GM23338 (cell line): Measurements from ENCODE around the gene TANGO6.

Source experiments
- CREB1 ChIP-seq: fragments of 250-450 bp; sonication (Bioruptor Pico); IDR thresholded peaks from 2 replicates; pipeline ENCODE4 v1.5.0; 2020; ENCODE audit warnings: low read depth, mild to moderate bottlenecking, moderate library complexity
- ETS1 ChIP-seq: IDR thresholded peaks from 2 replicates; pipeline ENCODE4 v1.6.1; 2016; ENCODE audit warnings: antibody characterized with exemption
- EZH2 ChIP-seq: fragments of 200-600 bp; sonication (generic); IDR thresholded peaks from one replicate; pipeline ENCODE4 v1.8.0; 2017; ENCODE audit warnings: antibody characterized with exemption, mild to moderate bottlenecking, low read depth; ENCODE audit not compliant: unreplicated experiment
- EZH2phosphoT487 ChIP-seq: fragments of 200-600 bp; sonication (generic); IDR thresholded peaks from one replicate; pipeline ENCODE4 v1.8.1; 2018; ENCODE audit warnings: antibody characterized with exemption; ENCODE audit not compliant: unreplicated experiment
- JUNB ChIP-seq: IDR thresholded peaks from one replicate; pipeline ENCODE4 v1.6.1; 2016; ENCODE audit warnings: antibody characterized with exemption; ENCODE audit not compliant: unreplicated experiment
- NANOG ChIP-seq: IDR thresholded peaks from 2 replicates; pipeline ENCODE4 v1.6.1; 2016; ENCODE audit warnings: antibody characterized with exemption, borderline replicate concordance
- POLR2AphosphoS5 ChIP-seq: IDR thresholded peaks from 2 replicates; pipeline ENCODE4 v1.6.1; 2016; ENCODE audit warnings: antibody characterized with exemption, low read depth
- TF ChIP-seq, protein P1 (sequence below), 2 experiments: fragments of 200-600 bp in 1 of 2; sonication (generic) in 1 of 2; conservative IDR thresholded peaks; 2 replicates each; pipeline versions ENCODE4 v1.5.1 to v1.6.1; 2016 to 2017; ENCODE audit warnings: antibody characterized with exemption in 2 of 2, low read depth in 2 of 2, mild to moderate bottlenecking in 2 of 2, moderate library complexity in 1 of 2
- TF ChIP-seq, protein P2 (sequence below): IDR thresholded peaks from one replicate; pipeline ENCODE4 v1.6.1; 2018; ENCODE audit warnings: antibody characterized with exemption; ENCODE audit not compliant: unreplicated experiment

DNA sequence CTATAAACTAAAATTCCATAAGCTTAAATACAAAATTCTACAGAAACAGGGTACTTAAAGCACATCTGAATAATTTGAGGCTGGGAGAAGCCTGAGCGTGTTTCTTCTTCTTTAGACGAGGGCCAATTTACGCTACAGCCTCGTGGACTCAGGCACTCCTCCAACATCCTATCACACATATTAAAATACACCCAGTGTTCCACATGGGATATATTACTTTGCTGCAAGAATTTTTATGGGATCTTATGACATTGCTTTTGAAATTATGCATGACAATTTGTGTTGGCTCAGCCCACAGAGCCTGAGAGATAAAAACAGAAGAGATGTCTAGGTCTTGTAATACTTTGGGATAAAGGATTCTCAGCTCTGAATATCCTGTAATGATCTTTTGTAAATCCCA, 3.5 kb upstream of the TANGO6 start:
- TF ChIP-seq, protein P1, sequence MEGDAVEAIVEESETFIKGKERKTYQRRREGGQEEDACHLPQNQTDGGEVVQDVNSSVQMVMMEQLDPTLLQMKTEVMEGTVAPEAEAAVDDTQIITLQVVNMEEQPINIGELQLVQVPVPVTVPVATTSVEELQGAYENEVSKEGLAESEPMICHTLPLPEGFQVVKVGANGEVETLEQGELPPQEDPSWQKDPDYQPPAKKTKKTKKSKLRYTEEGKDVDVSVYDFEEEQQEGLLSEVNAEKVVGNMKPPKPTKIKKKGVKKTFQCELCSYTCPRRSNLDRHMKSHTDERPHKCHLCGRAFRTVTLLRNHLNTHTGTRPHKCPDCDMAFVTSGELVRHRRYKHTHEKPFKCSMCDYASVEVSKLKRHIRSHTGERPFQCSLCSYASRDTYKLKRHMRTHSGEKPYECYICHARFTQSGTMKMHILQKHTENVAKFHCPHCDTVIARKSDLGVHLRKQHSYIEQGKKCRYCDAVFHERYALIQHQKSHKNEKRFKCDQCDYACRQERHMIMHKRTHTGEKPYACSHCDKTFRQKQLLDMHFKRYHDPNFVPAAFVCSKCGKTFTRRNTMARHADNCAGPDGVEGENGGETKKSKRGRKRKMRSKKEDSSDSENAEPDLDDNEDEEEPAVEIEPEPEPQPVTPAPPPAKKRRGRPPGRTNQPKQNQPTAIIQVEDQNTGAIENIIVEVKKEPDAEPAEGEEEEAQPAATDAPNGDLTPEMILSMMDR (conservative IDR thresholded peaks at IDR 0.05; ENCODE audit: low read depth in 2 of 2): no peak
- TF ChIP-seq POLR2AphosphoS5 (no peak), EZH2 (no peak), ETS1 (no peak), CREB1 (CRISPR knock-in tag) (no peak), EZH2phosphoT487 (no peak), JUNB (no peak), NANOG (no peak)
- TF ChIP-seq, protein P2, sequence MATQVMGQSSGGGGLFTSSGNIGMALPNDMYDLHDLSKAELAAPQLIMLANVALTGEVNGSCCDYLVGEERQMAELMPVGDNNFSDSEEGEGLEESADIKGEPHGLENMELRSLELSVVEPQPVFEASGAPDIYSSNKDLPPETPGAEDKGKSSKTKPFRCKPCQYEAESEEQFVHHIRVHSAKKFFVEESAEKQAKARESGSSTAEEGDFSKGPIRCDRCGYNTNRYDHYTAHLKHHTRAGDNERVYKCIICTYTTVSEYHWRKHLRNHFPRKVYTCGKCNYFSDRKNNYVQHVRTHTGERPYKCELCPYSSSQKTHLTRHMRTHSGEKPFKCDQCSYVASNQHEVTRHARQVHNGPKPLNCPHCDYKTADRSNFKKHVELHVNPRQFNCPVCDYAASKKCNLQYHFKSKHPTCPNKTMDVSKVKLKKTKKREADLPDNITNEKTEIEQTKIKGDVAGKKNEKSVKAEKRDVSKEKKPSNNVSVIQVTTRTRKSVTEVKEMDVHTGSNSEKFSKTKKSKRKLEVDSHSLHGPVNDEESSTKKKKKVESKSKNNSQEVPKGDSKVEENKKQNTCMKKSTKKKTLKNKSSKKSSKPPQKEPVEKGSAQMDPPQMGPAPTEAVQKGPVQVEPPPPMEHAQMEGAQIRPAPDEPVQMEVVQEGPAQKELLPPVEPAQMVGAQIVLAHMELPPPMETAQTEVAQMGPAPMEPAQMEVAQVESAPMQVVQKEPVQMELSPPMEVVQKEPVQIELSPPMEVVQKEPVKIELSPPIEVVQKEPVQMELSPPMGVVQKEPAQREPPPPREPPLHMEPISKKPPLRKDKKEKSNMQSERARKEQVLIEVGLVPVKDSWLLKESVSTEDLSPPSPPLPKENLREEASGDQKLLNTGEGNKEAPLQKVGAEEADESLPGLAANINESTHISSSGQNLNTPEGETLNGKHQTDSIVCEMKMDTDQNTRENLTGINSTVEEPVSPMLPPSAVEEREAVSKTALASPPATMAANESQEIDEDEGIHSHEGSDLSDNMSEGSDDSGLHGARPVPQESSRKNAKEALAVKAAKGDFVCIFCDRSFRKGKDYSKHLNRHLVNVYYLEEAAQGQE: no peak
